ENCODE results near the gene ITGA2B.
A peak's percentile ranks its signal among the peaks of the same experiment; 100 is the strongest.
"Not testable (repeated sequence)": the region's sequence is repeated elsewhere in the genome, so short reads cannot be mapped to it uniquely, and the experiment has no call there.

ITGA2B gene

GRCh38 chr17:44398692-44399691 is 9.5 kb upstream of the ITGA2B start:
- no peak for DNase-seq (ENCODE audit: extremely low spot score)
- TF ChIP-seq NFRKB (IDR thresholded peaks at IDR 0.05) (no peak), SP1 (IDR thresholded peaks at IDR 0.05) (no peak), BHLHE40 (IDR thresholded peaks at IDR 0.05; ENCODE audit: borderline replicate concordance) (no peak), ARNT (IDR thresholded peaks at IDR 0.05) (no peak), LEF1 (IDR thresholded peaks at IDR 0.05; ENCODE audit: borderline replicate concordance) (no peak), SUZ12 (IDR thresholded peaks at IDR 0.05) (no peak), FOXA1 (IDR thresholded peaks at IDR 0.05) (no peak), ELF4 (IDR thresholded peaks at IDR 0.05) (no peak), L3MBTL2 (conservative IDR thresholded peaks at IDR 0.05) (no peak), FOXK2 (IDR thresholded peaks at IDR 0.05) (no peak), CTBP1 (IDR thresholded peaks at IDR 0.05; ENCODE audit: borderline replicate concordance) (no peak), PKNOX1 (IDR thresholded peaks at IDR 0.05) (no peak), ZNF384 (IDR thresholded peaks at IDR 0.05) (no peak), FOXM1 (IDR thresholded peaks at IDR 0.05; ENCODE audit: borderline replicate concordance) (no peak), TARDBP (IDR thresholded peaks at IDR 0.05) (no peak), HDGF (IDR thresholded peaks at IDR 0.05; ENCODE audit: borderline replicate concordance) (no peak)
- ChIA-PET CTCF (interaction anchor here (0.6 to 1.9 kb wide), 3 partner anchors 13 to 124 kb away, joined by 3 to 17 read pairs (median 4); no protein-coding TSS in a partner anchor), POLR2A (interaction anchor here (1.8 kb wide), 1 partner anchor 13 kb away, joined by 7 read pairs; no protein-coding TSS in a partner anchor)

GRCh38 chr17:44397479-44398440 is 8.3 kb upstream of the ITGA2B start:
- POLR2A ChIA-PET = interaction anchor here (1.8 kb wide), 1 partner anchor 12 kb away, joined by 7 read pairs; no protein-coding TSS in a partner anchor
- DNase-seq (ENCODE audit: extremely low spot score) = no peak
- no peak for TF ChIP-seq FOXK2 (IDR thresholded peaks at IDR 0.05)
- no peak for TF ChIP-seq FOXA1 (IDR thresholded peaks at IDR 0.05)
- no peak for TF ChIP-seq ARNT (IDR thresholded peaks at IDR 0.05)
- no peak for TF ChIP-seq BHLHE40 (IDR thresholded peaks at IDR 0.05; ENCODE audit: borderline replicate concordance)
- TF ChIP-seq SUZ12 (IDR thresholded peaks at IDR 0.05) = no peak
- TF ChIP-seq FOXM1 (IDR thresholded peaks at IDR 0.05; ENCODE audit: borderline replicate concordance) = no peak
- TF ChIP-seq ZNF384 (IDR thresholded peaks at IDR 0.05) = no peak
- CTCF ChIA-PET = interaction anchor here (1.0 kb wide), 1 partner anchor 34 kb away, joined by 5 read pairs; the partner anchor contains the start of gene FAM171A2

GRCh38 chr17:44396946-44397345 is 7.5 kb upstream of the ITGA2B start:
- TF ChIP-seq HDGF (IDR thresholded peaks at IDR 0.05; ENCODE audit: borderline replicate concordance) (no peak), L3MBTL2 (conservative IDR thresholded peaks at IDR 0.05) (no peak), PKNOX1 (IDR thresholded peaks at IDR 0.05) (no peak), FOXA1 (IDR thresholded peaks at IDR 0.05) (no peak), LEF1 (IDR thresholded peaks at IDR 0.05; ENCODE audit: borderline replicate concordance) (no peak), SP1 (IDR thresholded peaks at IDR 0.05) (no peak), FOXK2 (IDR thresholded peaks at IDR 0.05) (no peak), BHLHE40 (IDR thresholded peaks at IDR 0.05; ENCODE audit: borderline replicate concordance) (no peak), CTBP1 (IDR thresholded peaks at IDR 0.05; ENCODE audit: borderline replicate concordance) (no peak), SUZ12 (IDR thresholded peaks at IDR 0.05) (no peak), ZNF384 (IDR thresholded peaks at IDR 0.05) (no peak), NFRKB (IDR thresholded peaks at IDR 0.05) (no peak), TARDBP (IDR thresholded peaks at IDR 0.05) (no peak), ARNT (IDR thresholded peaks at IDR 0.05) (no peak), FOXM1 (IDR thresholded peaks at IDR 0.05; ENCODE audit: borderline replicate concordance) (no peak), ELF4 (IDR thresholded peaks at IDR 0.05) (no peak)
- ChIA-PET POLR2A (interaction anchor here (1.8 kb wide), 1 partner anchor 11 kb away, joined by 7 read pairs; no protein-coding TSS in a partner anchor), CTCF (interaction anchor here (0.7 to 1.0 kb wide), 3 partner anchors 34 to 415 kb away, joined by 3 to 5 read pairs (median 4); partner anchors contain the start of gene FAM171A2)
- DNase-seq (ENCODE audit: extremely low spot score) = no peak

- CTCF ChIA-PET = no interaction called here
Measured at GRCh38 chr17:44394833-44395232, 5.4 kb upstream of the ITGA2B start.

GRCh38 chr17:44394112-44394511 is 4.7 kb upstream of the ITGA2B start:
- TF ChIP-seq ZNF384 (IDR thresholded peaks at IDR 0.05) = 0 out of 2 replicates have a peak, but pooled peaks have one; percentile 32
- CTCF ChIA-PET = interaction anchor here (0.6 to 1.2 kb wide), 3 partner anchors 10 to 42 kb away, joined by 3 to 8 read pairs (median 4); no protein-coding TSS in a partner anchor
- POLR2A ChIA-PET; DNase-seq (ENCODE audit: extremely low spot score): not testable (repeated sequence)

More at GRCh38 chr17:44394833-44395232, 5.4 kb upstream of the ITGA2B start:
- DNase-seq (ENCODE audit: extremely low spot score) = no peak
- no peak for TF ChIP-seq FOXM1 (IDR thresholded peaks at IDR 0.05; ENCODE audit: borderline replicate concordance)
- no peak for TF ChIP-seq SUZ12 (IDR thresholded peaks at IDR 0.05)
- no peak for TF ChIP-seq ELF4 (IDR thresholded peaks at IDR 0.05)
- TF ChIP-seq L3MBTL2 (conservative IDR thresholded peaks at IDR 0.05) = no peak
- TF ChIP-seq NFRKB (IDR thresholded peaks at IDR 0.05) = no peak
- no peak for TF ChIP-seq FOXK2 (IDR thresholded peaks at IDR 0.05)
- TF ChIP-seq ZNF384 (IDR thresholded peaks at IDR 0.05) = no peak
- TF ChIP-seq SP1 (IDR thresholded peaks at IDR 0.05) = no peak
- TF ChIP-seq ARNT (IDR thresholded peaks at IDR 0.05) = no peak
- POLR2A ChIA-PET = no interaction called here
